ENCODE measurements around the gene RRBP1.

RRBP1 gene

GRCh38 chr20:17617868-17618672 lies 64.0 kb downstream of the RRBP1 start:
- no peak for DNase-seq

DNA sequence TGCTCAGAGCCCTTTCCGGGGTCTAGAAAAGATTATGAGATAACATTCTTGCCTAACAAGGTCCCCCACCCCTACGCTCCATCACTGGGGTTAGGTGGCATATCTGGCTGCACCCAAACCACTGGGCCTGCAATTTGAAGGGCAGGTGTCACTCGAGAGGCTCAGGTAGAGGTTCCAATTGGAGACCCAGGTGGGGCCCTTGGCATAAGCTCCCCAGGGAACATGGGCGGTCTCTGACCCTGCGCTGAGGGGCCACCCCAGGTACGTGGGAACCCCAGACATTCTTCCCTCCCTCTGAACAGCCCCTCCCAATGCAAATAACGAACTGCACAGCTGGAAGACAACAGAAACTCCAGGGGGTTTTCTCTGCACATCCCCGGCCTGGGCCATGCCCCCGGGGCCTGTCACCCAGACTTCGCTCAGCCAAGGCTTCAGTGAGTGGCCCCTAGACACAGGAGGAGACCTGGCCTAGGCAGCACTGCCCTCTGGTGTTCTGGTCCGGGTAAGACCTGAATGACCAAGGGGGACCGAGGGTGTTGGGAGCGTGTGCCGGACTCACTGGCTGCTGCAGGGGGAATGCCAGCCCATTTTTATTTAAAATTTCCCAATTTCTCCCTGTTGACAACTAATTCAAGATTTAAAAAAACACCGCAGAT lies 64.7 kb downstream of the RRBP1 start:
- peak; percentile 34 for DNase-seq

DNA sequence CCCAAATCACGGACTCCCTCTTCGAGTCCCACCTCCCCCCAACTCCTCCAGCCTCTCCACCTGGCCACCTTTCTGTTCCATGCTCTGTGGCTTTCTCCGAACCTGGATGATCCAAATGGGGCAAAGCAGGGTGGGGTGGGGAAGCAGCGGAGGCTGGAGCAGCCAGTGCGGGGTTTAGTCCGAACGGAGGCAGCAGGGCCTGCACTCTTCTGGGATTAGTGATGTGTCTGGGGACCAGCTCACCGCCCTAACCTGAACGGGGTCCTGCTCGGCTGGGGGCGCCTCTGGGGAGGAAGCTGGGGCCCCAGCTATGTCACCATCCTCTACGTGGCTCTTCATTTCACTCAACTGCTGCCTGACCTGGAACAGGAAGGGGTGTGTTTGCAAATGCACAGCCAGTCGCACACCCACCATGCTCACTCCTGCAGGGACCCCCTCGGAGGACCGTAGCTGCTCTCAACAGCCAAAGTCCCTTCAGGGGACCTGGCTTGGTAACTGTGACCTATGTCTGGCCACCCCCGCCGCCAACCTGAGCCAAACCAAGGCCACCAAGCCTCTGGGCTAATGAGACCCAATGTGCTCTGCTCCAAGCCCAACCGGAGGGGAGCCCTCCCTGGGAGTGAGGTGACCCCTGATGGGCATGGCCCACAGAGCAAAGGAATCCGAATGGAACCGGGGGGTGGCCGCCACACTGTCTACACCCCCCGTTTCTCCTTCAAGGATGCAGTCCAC lies 65.4 kb downstream of the RRBP1 start:
- no peak for DNase-seq

DNA sequence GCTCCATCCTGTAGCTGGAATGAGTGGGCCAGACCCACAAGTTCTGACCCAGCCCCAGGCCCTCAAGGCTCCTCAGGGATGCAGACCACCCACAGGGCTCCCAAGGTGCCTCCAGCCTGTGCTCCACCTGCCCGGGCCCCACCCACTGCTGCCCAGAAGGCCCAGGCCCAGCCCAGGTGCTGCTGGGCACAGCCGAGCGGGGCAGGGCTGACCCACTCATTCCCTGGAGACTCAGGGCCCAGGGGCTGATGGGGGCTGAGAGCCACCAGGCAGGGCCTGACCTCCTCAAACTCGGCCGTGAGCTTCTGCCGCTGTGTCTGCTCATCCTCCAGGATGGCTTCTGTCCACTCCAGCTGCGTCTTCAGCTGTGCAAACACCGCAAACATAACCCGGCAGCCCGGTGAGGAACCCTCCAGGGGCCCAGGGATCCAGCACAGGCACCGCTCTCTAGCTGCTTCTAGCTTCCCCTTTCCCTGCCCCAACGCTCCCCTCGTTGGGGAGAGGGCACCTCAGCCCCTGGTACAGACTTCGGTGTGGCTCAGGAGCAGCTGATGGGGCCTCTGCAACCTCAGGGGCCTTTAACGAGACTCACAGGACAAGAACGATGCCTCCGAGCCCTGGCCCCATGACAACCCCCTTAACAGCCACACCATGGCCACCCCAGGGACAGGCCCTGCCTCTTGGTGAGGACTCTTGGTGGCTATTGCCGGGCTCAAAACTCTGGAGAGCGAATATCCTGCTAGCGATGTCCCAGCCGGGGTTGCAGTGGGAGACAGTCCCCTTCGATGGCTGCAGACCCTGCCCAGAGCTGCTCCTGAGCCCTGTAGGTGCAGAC lies 66.2 kb downstream of the RRBP1 start:
- DNase-seq = no peak

DNA sequence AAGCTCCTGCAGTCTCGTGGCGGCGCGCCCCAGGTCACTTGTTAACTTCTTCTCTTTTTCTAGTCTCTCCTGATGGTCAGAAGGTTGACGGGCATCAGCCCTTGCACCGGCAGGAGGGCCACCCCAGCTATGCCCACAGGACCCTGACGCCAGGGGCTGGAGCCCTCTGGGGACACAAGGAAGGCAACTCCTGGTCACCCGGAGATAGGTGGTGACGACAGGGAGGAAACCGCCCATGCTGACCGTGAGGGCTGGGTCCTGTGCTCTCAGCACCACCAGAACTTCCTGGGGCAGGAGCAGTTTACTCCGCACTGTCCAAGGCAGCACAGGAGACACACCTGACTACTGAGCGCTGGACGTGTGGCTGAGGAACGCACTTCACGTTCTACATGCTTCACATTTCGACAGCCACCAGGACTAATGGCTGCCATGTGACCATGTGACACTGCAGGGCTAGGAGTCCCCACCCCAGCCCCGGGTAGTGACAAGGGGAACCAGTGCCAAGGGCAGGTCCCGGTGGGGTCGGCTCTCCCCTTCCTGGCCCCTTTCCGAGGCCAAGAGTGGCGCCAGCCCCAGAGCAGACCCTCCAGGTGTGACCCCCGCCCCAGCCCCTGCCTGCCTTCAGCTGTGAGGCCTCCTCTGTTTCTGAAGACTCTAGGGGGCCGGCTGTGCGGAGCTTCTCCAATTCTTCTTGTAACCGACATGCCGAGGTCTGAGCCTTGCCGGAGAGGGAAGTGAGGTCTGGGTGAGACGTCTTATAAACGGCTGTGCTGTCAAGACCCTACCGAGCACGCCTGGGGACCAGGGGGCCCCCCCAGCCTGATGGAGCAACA lies 67.0 kb downstream of the RRBP1 start:
- DNase-seq = no peak

- DNase-seq = no peak
Measured at GRCh38 chr20:17614176-17614811, 67.7 kb downstream of the RRBP1 start.

DNA sequence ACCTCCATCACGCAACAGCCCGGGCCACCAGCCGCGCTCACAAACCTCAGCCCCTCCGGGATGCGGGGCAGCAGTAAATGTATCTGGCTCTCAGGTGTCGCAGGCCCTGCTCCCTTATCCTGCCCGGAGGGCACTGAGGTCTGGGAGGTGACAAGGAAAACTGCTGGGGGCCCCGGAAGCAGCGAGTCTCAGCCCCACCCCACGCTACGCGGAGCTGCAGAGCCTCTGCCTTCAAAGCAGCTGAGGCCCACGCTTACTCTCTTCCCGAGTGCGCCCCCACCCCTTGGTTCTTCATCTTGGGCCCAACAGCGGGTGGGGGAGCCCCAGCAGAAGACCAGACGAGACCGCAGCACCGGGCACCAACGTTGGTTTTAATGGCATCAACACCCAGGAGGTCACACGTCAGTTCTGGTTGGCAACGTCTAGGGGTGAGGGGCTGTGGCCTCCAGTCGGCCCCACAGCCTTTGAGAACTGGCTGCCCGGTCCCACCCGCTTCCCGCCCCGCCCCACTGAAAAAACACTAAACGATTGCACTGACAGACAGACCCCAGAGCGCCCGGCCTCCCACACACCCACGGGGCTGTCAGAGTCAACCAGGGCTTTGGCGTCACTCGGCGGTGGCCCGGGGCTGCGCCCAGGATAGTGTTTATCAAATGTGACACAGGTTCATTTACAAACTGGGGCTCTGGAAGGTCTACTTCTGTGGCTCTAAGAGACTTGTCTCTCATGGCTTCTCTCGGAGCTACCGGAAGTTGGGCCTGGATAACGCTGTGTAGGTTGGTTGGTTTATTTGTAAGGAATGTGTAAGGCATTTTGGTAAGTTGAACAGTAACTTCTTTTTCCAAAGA lies 68.5 kb downstream of the RRBP1 start:
- no peak for DNase-seq

DNA sequence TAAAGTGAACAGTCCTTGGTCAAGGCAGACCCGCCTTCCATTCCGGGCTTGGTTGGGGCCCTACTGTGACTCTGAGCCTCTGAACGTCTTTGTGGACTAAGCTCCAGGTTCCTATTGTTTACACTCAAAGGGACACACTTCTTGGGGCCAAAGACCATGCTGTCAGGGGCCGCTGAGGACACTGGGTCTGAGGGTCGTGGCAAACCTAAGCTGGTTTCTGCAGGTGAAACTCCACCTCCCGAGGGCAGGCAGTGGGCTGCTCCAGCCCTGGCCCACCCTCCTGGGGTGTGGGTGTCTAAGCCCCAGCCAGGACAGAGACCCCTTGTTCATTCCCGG lies 69.1 kb downstream of the RRBP1 start:
- DNase-seq = no peak

DNA sequence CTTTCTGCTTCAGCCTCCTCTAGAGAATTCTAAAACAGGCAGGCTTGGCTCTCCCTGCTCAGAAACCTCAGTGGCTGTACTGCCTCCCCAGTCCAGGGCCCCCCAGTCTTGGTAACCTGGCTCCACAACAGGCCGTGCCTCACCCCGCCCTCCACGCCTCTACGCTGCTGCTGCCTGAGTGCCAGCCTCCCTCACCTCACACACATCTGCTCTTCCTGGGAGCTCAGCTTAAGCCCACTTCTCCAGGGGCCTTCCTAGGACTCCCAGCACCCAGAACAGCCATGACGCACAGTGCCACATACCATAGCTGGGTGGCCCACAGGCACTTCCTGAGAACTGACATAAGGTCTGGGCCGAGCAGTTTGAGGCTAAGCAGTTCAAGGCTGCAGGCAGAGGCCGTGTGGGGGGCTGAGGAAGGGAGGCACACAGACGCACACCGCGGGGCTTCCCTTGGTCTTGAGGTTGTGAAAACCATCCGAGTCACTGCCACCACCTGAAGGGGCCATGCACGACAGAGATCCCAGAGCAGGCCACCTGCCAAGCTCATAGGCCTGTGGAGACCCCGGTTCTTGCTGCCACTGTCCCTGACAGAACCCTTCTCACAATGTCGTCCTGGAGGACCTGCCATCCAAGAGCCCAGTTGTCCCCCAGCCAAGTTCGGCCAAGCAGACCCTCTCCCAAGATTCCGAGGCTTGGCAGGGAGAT lies 69.6 kb downstream of the RRBP1 start:
- no peak for DNase-seq

DNA sequence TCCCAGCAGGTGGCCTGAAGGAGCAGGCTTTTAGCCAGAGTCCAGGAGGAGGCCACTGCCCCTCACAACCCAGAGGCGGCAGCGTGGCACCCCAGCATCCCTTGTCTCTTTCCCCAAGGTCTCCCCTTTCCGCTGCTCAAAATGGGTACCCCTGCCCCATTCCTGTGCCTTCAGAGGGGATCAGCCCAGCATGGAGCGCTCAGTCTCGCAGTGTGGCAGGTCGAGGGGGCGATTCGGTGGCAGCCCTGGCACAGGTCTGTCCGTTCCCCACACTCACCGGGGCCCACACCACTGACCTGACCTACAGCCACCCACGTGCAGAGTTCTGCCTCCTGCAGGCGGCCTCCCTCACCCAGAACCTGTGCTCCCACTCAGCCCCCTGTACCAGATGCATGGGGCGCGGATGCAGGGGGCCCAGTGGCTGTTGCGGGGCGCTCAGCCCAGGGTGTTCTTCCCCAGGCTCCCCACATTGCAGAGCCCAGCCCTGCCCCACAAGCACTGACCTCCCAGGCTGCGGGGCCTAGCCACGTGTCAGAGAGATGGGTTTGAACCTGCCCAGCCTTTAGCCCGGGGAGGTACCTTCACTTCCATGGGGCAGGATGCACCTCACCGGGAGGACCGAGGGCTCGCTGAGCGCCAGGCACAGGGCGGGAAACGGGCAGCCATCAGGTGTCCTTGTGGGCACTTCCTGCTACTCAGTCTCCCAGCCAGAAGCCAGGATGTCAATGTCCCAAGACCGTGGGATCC lies 70.3 kb downstream of the RRBP1 start:
- DNase-seq = no peak

GRCh38 chr20:17611290-17611539 lies 70.8 kb downstream of the RRBP1 start:
- no peak for DNase-seq

DNA sequence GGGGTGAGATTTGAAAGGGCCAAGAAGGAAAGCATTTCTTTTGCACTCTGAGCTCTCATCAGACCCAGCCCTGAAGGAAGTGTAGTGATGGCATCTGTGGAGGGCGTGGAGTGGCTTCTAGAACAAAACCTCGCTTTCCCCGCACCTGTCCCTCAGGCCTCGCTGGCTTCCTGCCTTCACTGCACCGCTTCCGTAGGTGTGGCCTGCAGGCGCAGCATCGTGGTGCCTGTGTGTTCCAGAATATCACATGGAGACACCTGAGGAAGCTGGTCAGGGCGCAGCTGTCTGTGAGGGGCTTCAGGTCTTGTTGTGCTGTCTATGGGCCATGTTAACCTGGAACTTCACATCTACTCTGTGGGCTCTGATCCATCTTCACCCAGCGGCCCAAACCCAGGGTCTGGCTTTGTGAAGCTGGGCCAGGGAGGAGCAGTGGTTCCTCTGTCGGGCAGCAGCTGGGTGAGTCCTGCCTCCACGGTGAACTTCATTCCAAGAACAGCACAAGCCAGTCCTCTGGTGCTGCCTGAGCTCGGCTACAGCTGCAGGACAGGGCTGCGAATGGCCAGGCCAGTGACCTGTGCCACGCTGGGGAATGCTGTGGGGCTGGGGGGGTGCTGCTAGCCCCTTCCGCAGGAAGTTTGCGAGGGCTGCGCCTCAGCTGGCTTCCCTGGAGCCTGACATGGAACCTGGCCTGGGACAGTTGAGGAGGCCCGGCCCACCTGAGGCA lies 71.3 kb downstream of the RRBP1 start:
- DNase-seq = no peak

GRCh38 chr20:17609811-17610377 lies 72.1 kb downstream of the RRBP1 start:
- no peak for DNase-seq

GRCh38 chr20:17608701-17609497 lies 73.1 kb downstream of the RRBP1 start:
- DNase-seq = no peak

- DNase-seq = no peak
Measured at GRCh38 chr20:17606001-17606400, 76.0 kb downstream of the RRBP1 start.

- no peak for DNase-seq
Measured at GRCh38 chr20:17605131-17605660, 76.8 kb downstream of the RRBP1 start.

DNA sequence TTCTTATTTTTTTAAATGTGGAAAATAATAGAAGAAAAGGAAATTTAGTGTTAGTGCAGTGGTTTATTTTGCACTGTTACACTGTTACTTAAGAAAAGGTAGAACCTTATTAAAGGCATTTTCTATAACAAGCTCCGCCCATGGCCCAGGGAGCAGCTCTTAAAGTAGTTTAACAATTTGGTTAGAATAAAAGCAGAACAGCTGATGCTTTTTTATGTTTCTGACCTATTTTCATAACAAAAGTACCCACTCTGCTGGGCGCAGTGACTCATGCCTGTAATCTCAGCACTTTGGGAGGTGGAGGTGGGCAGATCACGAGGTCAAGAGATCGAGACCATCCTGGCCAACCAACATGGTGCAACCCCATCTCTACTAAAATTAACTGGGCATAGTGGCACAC lies 79.5 kb downstream of the RRBP1 start:
- DNase-seq = no peak
